ENCODE data around the gene NR2F1-AS1.
"Not testable (repeated sequence)": the region's sequence is repeated elsewhere in the genome, so short reads cannot be mapped to it uniquely, and the experiment has no call there.

The NR2F1-AS1 gene

GRCh38 chr5:93571114-93571949 is 9.7 kb downstream of the NR2F1-AS1 start:
- CTCF ChIA-PET: interaction anchor here (1.0 kb wide), 1 partner anchor 35 kb away, joined by 4 read pairs; no protein-coding TSS in a partner anchor
- Mint-ChIP-seq H3K27ac (peak overlapping the region; percentile 44), H3K9me3 (no peaks in the 10 kb centered on the region), H3K27me3 (peaks cover 84% of the 10 kb centered on the region), H3K4me3 (no peak overlapping the region), H3K36me3 (peaks cover 2% of the 10 kb centered on the region), H3K4me1 (peaks cover 13% of the 10 kb centered on the region)
- DNase-seq: no peak

GRCh38 chr5:93570294-93571113 is 10.5 kb downstream of the NR2F1-AS1 start:
- Mint-ChIP-seq H3K27me3 (peaks cover 77% of the 10 kb centered on the region), H3K9me3 (no peaks in the 10 kb centered on the region), H3K4me3 (no peak overlapping the region), H3K27ac (no peak overlapping the region), H3K4me1 (peaks cover 13% of the 10 kb centered on the region), H3K36me3 (peaks cover 2% of the 10 kb centered on the region)
- CTCF ChIA-PET: no interaction called here
- DNase-seq: no peak

DNA sequence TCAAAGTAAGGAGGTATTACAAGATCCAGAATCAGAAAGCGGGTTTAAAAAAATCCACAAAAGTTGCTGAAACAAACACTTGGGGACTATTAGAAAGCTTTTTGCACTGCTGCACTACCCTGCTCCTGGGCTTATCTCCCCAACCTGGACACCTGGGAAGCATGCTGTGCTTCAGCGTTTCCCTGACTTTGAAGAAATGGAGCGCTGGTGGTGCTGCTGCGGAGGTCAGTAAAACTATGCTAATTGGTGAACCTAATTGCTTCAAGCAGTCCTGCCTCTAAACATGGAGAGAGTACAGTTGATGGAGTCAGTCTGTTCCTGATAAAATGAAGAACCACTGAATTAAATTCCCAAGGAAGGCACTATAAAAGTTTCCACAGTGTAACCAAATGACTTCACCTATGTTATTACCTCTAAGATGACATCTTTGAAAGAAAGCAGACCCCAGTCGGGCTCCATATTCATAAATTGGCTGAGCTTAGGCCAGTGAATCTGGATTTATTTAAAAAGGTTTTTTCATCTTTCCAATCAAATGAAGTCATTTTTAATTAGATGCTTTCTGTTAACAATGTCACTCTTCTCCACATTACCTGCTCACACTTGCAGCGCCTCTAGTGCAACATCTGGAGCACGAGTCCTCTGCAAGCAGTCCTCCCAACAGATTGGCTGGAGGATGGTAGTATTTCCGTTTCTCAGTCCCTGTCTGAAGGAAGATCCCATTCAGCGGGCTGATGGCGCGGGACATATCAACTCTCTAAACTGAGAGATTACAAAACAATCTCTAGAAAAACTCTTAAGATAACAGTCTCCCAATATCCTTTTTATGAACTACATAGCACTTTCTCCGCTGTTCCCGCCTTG is 11.5 kb downstream of the NR2F1-AS1 start:
- Mint-ChIP-seq H3K27me3 (peaks cover 68% of the 10 kb centered on the region), H3K4me3 (no peak overlapping the region)
- CTCF ChIA-PET: no interaction called here

GRCh38 chr5:93567424-93567823 is 13.6 kb downstream of the NR2F1-AS1 start:
- no peaks in the 10 kb centered on the region for H3K9me3 Mint-ChIP-seq
- no peak for DNase-seq
- H3K4me3 Mint-ChIP-seq: no peak overlapping the region
- peaks cover 2% of the 10 kb centered on the region for H3K36me3 Mint-ChIP-seq
- peaks cover 46% of the 10 kb centered on the region for H3K27me3 Mint-ChIP-seq
- CTCF ChIA-PET: no interaction called here
- H3K4me1 Mint-ChIP-seq: peaks cover 11% of the 10 kb centered on the region
- H3K27ac Mint-ChIP-seq: no peak overlapping the region

More for the DNA sequence above, 11.5 kb downstream of the NR2F1-AS1 start:
- Mint-ChIP-seq H3K27ac (no peak overlapping the region), H3K36me3 (peaks cover 2% of the 10 kb centered on the region), H3K4me1 (peaks cover 13% of the 10 kb centered on the region), H3K9me3 (no peaks in the 10 kb centered on the region)
- no peak for DNase-seq

DNA sequence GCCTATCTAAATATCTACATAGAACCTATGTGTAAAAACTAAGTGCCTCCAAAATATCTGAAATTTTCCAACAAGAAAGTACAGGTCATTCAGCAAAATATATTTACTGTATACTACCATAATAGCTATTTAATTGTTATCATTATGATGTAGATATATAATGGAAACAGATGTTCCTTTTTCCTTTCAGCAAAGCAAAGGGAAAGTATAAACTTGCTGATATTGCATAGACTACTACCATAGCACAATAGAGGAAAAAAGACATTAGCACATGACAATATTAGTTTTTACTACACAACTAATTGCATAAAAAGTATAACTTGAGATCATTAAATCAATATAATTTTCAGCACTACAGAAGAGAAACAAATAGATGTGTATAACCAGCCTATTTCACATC is 14.9 kb downstream of the NR2F1-AS1 start:
- H3K36me3 Mint-ChIP-seq: peaks cover 2% of the 10 kb centered on the region
- CTCF ChIA-PET: no interaction called here
- peaks cover 33% of the 10 kb centered on the region for H3K27me3 Mint-ChIP-seq

GRCh38 chr5:93557021-93557604 is 23.9 kb downstream of the NR2F1-AS1 start:
- no peaks in the 10 kb centered on the region for H3K4me1 Mint-ChIP-seq
- no peak for DNase-seq
- CTCF ChIA-PET: interaction anchor here (0.7 kb wide), 1 partner anchor 78 kb away, joined by 3 read pairs; no protein-coding TSS in a partner anchor
- peaks cover 3% of the 10 kb centered on the region for H3K27me3 Mint-ChIP-seq
- no peaks in the 10 kb centered on the region for H3K9me3 Mint-ChIP-seq
- no peaks in the 10 kb centered on the region for H3K36me3 Mint-ChIP-seq
- H3K4me3 Mint-ChIP-seq: no peak overlapping the region
- H3K27ac Mint-ChIP-seq: no peak overlapping the region

More for the DNA sequence above, 14.9 kb downstream of the NR2F1-AS1 start:
- H3K4me3 Mint-ChIP-seq: no peak overlapping the region
- H3K9me3 Mint-ChIP-seq: no peaks in the 10 kb centered on the region
- no peak for DNase-seq
- no peak overlapping the region for H3K27ac Mint-ChIP-seq
- H3K4me1 Mint-ChIP-seq: peaks cover 5% of the 10 kb centered on the region

DNA sequence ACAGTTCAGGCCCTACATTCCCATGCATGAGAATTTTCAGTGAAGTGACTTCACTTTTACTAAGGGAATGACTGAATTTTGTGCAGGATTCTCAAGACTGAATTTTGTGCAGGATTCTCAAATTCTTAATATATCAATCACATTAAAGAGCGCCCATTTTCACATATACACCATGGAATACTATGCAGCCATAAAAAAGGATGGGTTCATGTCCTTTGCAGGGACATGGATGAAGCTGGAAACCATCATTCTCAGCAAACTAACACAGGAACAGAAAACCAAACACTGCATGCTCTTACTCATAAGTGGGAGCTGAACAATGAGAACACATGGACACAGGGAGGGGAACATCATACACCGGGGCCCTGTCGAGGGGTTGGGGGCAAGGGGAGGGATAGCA is 31.4 kb downstream of the NR2F1-AS1 start:
- H3K36me3 Mint-ChIP-seq, H3K27me3 Mint-ChIP-seq, DNase-seq, CTCF ChIA-PET, H3K4me1 Mint-ChIP-seq, H3K27ac Mint-ChIP-seq, H3K4me3 Mint-ChIP-seq, H3K9me3 Mint-ChIP-seq: not testable (repeated sequence)

GRCh38 chr5:93545872-93546271 is 35.1 kb downstream of the NR2F1-AS1 start:
- H3K36me3 Mint-ChIP-seq: no peaks in the 10 kb centered on the region

DNA sequence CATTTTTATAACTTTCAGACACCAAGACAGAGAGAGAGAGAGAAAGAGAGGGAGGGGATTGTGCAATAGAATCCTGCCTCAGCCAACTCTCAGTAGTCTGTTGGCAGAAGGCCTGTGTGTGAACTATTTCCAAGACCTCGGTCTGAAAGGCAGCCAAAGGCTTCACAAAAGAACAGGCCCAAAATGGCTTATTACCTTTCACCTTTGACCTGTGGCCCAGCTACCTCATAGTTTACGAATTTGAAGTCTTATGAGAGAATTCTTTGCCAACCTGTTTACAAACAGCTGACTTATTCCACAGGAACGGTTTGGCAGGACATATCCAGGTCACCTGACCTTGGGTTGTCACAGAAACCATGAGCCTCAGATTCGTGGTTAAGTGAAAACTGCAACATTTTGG is 48.6 kb downstream of the NR2F1-AS1 start:
- Mint-ChIP-seq H3K4me1 (no peaks in the 10 kb centered on the region), H3K36me3 (no peaks in the 10 kb centered on the region), H3K4me3 (no peak overlapping the region), H3K9me3 (peaks cover 2% of the 10 kb centered on the region), H3K27me3 (no peaks in the 10 kb centered on the region), H3K27ac (no peak overlapping the region)
- CTCF ChIA-PET: no interaction called here
- DNase-seq: no peak

More at GRCh38 chr5:93545872-93546271, 35.1 kb downstream of the NR2F1-AS1 start:
- H3K27me3 Mint-ChIP-seq: no peaks in the 10 kb centered on the region
- no peaks in the 10 kb centered on the region for H3K4me1 Mint-ChIP-seq
- H3K9me3 Mint-ChIP-seq: peaks cover 3% of the 10 kb centered on the region
- no peak for DNase-seq
- H3K4me3 Mint-ChIP-seq: no peak overlapping the region
- CTCF ChIA-PET: no interaction called here
- no peak overlapping the region for H3K27ac Mint-ChIP-seq

GRCh38 chr5:93521815-93522214 is 59.2 kb downstream of the NR2F1-AS1 start:
- H3K36me3 Mint-ChIP-seq, H3K4me1 Mint-ChIP-seq, DNase-seq, H3K27me3 Mint-ChIP-seq, H3K27ac Mint-ChIP-seq, H3K4me3 Mint-ChIP-seq, CTCF ChIA-PET: not testable (repeated sequence)
- peaks cover 14% of the 10 kb centered on the region for H3K9me3 Mint-ChIP-seq

DNA sequence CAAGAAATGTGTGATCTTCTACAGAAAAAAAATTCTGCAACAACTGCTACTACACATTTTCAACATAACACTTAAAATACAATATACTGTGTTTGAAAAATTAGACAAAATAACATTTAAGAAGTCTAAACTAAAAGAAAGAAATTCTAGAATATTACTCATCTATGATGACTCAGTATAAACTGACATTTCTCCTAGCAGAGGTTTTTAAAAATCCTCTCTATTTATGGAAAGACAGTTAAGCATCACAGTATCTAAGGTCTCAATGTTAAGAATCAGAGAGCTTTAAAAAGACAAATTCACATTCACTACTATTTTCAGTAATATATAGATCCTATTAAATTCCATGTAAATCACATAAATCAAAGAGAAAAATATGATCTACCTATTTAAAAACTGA is 61.3 kb downstream of the NR2F1-AS1 start:
- Mint-ChIP-seq H3K36me3 (no peaks in the 10 kb centered on the region), H3K27me3 (no peaks in the 10 kb centered on the region), H3K4me3 (no peak overlapping the region), H3K27ac (no peak overlapping the region), H3K4me1 (no peaks in the 10 kb centered on the region), H3K9me3 (peaks cover 8% of the 10 kb centered on the region)
- CTCF ChIA-PET: no interaction called here
- DNase-seq: no peak

GRCh38 chr5:93517828-93518227 is 63.2 kb downstream of the NR2F1-AS1 start:
- DNase-seq: no peak
- no peaks in the 10 kb centered on the region for H3K4me1 Mint-ChIP-seq
- CTCF ChIA-PET: no interaction called here
- no peak overlapping the region for H3K4me3 Mint-ChIP-seq
- H3K9me3 Mint-ChIP-seq: peaks cover 4% of the 10 kb centered on the region
- H3K36me3 Mint-ChIP-seq: no peaks in the 10 kb centered on the region
- no peak overlapping the region for H3K27ac Mint-ChIP-seq
- no peaks in the 10 kb centered on the region for H3K27me3 Mint-ChIP-seq

DNA sequence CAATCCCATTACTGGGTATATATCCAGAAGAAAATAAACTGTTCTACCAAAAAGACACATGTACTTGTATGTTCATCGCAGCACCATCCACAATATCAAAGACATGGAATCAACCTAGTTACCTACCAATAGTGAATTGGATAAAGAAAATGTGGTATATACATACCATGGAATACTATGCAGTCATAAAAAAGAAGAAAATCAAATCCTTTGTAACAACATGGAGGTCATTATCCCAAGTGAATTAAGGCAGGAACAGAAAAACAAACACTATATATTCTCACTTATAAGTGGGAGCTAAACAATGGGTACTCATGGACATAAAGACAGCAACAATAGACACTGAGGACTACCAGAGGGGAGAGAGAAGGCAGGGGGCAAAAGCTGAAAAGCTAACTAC is 67.7 kb downstream of the NR2F1-AS1 start:
- H3K27ac Mint-ChIP-seq: no peak overlapping the region
- H3K4me1 Mint-ChIP-seq: no peaks in the 10 kb centered on the region
- H3K4me3 Mint-ChIP-seq: no peak overlapping the region
- no peak for DNase-seq
- no peaks in the 10 kb centered on the region for H3K27me3 Mint-ChIP-seq
- no peaks in the 10 kb centered on the region for H3K36me3 Mint-ChIP-seq
- CTCF ChIA-PET: no interaction called here
- no peaks in the 10 kb centered on the region for H3K9me3 Mint-ChIP-seq

GRCh38 chr5:93512799-93513198 is 68.2 kb downstream of the NR2F1-AS1 start:
- no peak for DNase-seq
- H3K4me3 Mint-ChIP-seq: no peak overlapping the region
- H3K36me3 Mint-ChIP-seq: no peaks in the 10 kb centered on the region
- H3K27ac Mint-ChIP-seq: no peak overlapping the region
- H3K27me3 Mint-ChIP-seq: no peaks in the 10 kb centered on the region
- H3K9me3 Mint-ChIP-seq: no peaks in the 10 kb centered on the region
- CTCF ChIA-PET: no interaction called here
- H3K4me1 Mint-ChIP-seq: no peaks in the 10 kb centered on the region
